ENCODE results near the gene SLC17A1. TPM values are rescaled to one million over a fixed set of nuclear protein-coding genes. Genes with fewer than 3 reads are reported as not detected.

The SLC17A1 gene
- total and polyA plus RNA-seq, 10 of the 15 experiments (the other 5 are each of a cell fraction or from before 2014, with no cell fraction given): not detected

GRCh38 chr6:25875926-25876602 is 44.2 kb upstream of the SLC17A1 start:
- H2AFZ ChIP-seq (ENCODE audit: control insufficient read depth, low read depth, low read length): no peak overlapping the region
- ChIA-PET SMC1A (ENCODE audit: uncharacterized antibody, unreplicated experiment) (no interaction called here), RAD21 (ENCODE audit: unreplicated experiment) (no interaction called here), CTCF (interaction anchor here (1.1 kb wide), 1 partner anchor 10 kb away, joined by 3 read pairs; no protein-coding TSS in a partner anchor), POLR2A (interaction anchor here (0.6 to 0.7 kb wide), 2 partner anchors 176 to 990 kb away, joined by 4 to 6 read pairs; no protein-coding TSS in a partner anchor)
- H3K4me3 ChIP-seq: no peak overlapping the region
- H4K20me1 ChIP-seq (ENCODE audit: control insufficient read depth, insufficient read depth): no peaks in the 10 kb centered on the region
- TF ChIP-seq ZNF24 (IDR thresholded peaks at IDR 0.05) (no peak), FOS (IDR thresholded peaks at IDR 0.05; ENCODE audit: borderline replicate concordance, extremely low read depth, insufficient read length) (no peak), MTA2 (IDR thresholded peaks at IDR 0.05; ENCODE audit: low read depth) (no peak), SP1 (IDR thresholded peaks at IDR 0.05; ENCODE audit: low read depth, low read length) (no peak), SUPT20H (IDR thresholded peaks at IDR 0.05; ENCODE audit: borderline replicate concordance, control insufficient read depth, low read depth, low read length) (no peak), ZZZ3 (IDR thresholded peaks at IDR 0.05; ENCODE audit: control insufficient read depth, insufficient read length, low read depth) (no peak)
- 43% methylated on average over 3 of the region's 3 CpGs for WGBS (ENCODE audit: insufficient coverage, insufficient replicate concordance, low lambda C conversion rate, missing lambda C conversion rate)
- no peaks in the 10 kb centered on the region for H3K27me3 ChIP-seq (replicated peaks in 1 of 2; ENCODE audit: control insufficient read depth in 2 of 2, insufficient read depth in 2 of 2, low read length in 1 of 2)
- H3K79me2 ChIP-seq (ENCODE audit: control insufficient read depth, insufficient read depth, low read length): no peaks in the 10 kb centered on the region
- no peak for FAIRE-seq
- BruUV-seq (replicated peaks): no TSS peak
- no peaks in the 10 kb centered on the region for H3K4me1 ChIP-seq (ENCODE audit: control insufficient read depth, insufficient read depth, low read length)
- no peaks in the 10 kb centered on the region for H3K36me3 ChIP-seq (ENCODE audit: control insufficient read depth in 2 of 2, insufficient read depth in 2 of 2, low read length in 1 of 2)
- no peak overlapping the region for H3K27ac ChIP-seq (ENCODE audit: control insufficient read depth, insufficient read depth)
- no peaks in the 10 kb centered on the region for H3K9me3 ChIP-seq (replicated peaks; ENCODE audit: control insufficient read depth, insufficient read depth, low read length)
- intact Hi-C loops (cut with micrococcal nuclease; ENCODE audit: unreplicated experiment): no loop called here
- no peak for ATAC-seq
- no peak for DNase-seq (ENCODE audit: low read depth, low spot score)
- H3K9ac ChIP-seq (ENCODE audit: control insufficient read depth, insufficient read depth, low read length): no peak overlapping the region
- in situ Hi-C loops (cut with MboI): no loop called here
- no peak overlapping the region for H3K4me2 ChIP-seq (ENCODE audit: control insufficient read depth, insufficient read depth)

- ATAC-seq: no peak
- ChIA-PET POLR2A (no interaction called here), CTCF (no interaction called here), SMC1A (ENCODE audit: uncharacterized antibody, unreplicated experiment) (interaction anchor here (0.5 kb wide), 1 partner anchor 154 kb away, joined by 3 read pairs; no protein-coding TSS in a partner anchor), RAD21 (ENCODE audit: unreplicated experiment) (no interaction called here)
- Histone ChIP-seq H3K4me3 (no peak overlapping the region), H3K36me3 (ENCODE audit: control insufficient read depth in 2 of 2, insufficient read depth in 2 of 2, low read length in 1 of 2) (no peaks in the 10 kb centered on the region), H3K4me1 (ENCODE audit: control insufficient read depth, insufficient read depth, low read length) (no peaks in the 10 kb centered on the region), H2AFZ (ENCODE audit: control insufficient read depth, low read depth, low read length) (no peak overlapping the region), H3K9me3 (replicated peaks; ENCODE audit: control insufficient read depth, insufficient read depth, low read length) (no peaks in the 10 kb centered on the region), H3K27ac (ENCODE audit: control insufficient read depth, insufficient read depth) (no peak overlapping the region), H4K20me1 (ENCODE audit: control insufficient read depth, insufficient read depth) (no peaks in the 10 kb centered on the region), H3K9ac (ENCODE audit: control insufficient read depth, insufficient read depth, low read length) (no peak overlapping the region), H3K27me3 (replicated peaks in 1 of 2; ENCODE audit: control insufficient read depth in 2 of 2, insufficient read depth in 2 of 2, low read length in 1 of 2) (no peaks in the 10 kb centered on the region), H3K79me2 (ENCODE audit: control insufficient read depth, insufficient read depth, low read length) (no peaks in the 10 kb centered on the region), H3K4me2 (ENCODE audit: control insufficient read depth, insufficient read depth) (no peak overlapping the region)
- in situ Hi-C loops (cut with MboI) (no loop called here), intact Hi-C loops (cut with micrococcal nuclease; ENCODE audit: unreplicated experiment) (no loop called here)
- no TSS peak for BruUV-seq (replicated peaks)
- FAIRE-seq: no peak
- DNase-seq (ENCODE audit: low read depth, low spot score): no peak
- 52% methylated on average over 3 of the region's 3 CpGs for WGBS (ENCODE audit: insufficient coverage, insufficient replicate concordance, low lambda C conversion rate, missing lambda C conversion rate)
- TF ChIP-seq SKIL (IDR thresholded peaks at IDR 0.05; ENCODE audit: low read depth, poor library complexity, severe bottlenecking) (no peak), SMAD5 (IDR thresholded peaks at IDR 0.05; ENCODE audit: low read depth) (no peak), NR2C1 (IDR thresholded peaks at IDR 0.05) (no peak), MXI1 (IDR thresholded peaks at IDR 0.05; ENCODE audit: low read depth, low read length) (no peak), DPF2 (IDR thresholded peaks at IDR 0.05) (no peak), RB1 (IDR thresholded peaks at IDR 0.05; ENCODE audit: borderline replicate concordance) (no peak), FOXM1 (IDR thresholded peaks at IDR 0.05; ENCODE audit: low read depth, low read length) (no peak), RUNX3 (IDR thresholded peaks at IDR 0.05; ENCODE audit: low read length) (no peak)
- TF ChIP-seq, protein P1, sequence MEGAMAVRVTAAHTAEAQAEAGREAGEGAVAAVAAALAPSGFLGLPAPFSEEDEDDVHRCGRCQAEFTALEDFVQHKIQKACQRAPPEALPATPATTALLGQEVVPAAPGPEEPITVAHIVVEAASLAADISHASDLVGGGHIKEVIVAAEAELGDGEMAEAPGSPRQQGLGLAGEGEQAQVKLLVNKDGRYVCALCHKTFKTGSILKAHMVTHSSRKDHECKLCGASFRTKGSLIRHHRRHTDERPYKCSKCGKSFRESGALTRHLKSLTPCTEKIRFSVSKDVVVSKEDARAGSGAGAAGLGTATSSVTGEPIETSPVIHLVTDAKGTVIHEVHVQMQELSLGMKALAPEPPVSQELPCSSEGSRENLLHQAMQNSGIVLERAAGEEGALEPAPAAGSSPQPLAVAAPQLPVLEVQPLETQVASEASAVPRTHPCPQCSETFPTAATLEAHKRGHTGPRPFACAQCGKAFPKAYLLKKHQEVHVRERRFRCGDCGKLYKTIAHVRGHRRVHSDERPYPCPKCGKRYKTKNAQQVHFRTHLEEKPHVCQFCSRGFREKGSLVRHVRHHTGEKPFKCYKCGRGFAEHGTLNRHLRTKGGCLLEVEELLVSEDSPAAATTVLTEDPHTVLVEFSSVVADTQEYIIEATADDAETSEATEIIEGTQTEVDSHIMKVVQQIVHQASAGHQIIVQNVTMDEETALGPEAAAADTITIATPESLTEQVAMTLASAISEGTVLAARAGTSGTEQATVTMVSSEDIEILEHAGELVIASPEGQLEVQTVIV (IDR thresholded peaks at IDR 0.05; ENCODE audit: borderline replicate concordance, partially characterized antibody): no peak
Measured at GRCh38 chr6:25875563-25875905, 43.7 kb upstream of the SLC17A1 start.

All from GM12878 (cell line).